SK-N-SH (cell line): ENCODE data around the gene CNNM3. TPM values are rescaled to one million over a fixed set of nuclear protein-coding genes. Genes with fewer than 3 reads are reported as not detected.

Source experiments
- CTCF ChIA-PET: fragments of 300-600, 350-600 bp; formaldehyde crosslinking; extraction: SDS; loops from one replicate; lab custom pipeline; 2021; lab: Yijun Ruan, JAX
- POLR2A ChIA-PET: fragments of 350-600 bp; sonication (Branson Sonifier 250); formaldehyde crosslinking; extraction: SDS; loops from one replicate; lab custom pipeline; 2020; ENCODE audit warnings: antibody characterized with exemption, inconsistent platforms; lab: Yijun Ruan, JAX
- DNase-seq: peaks from one replicate; pipeline ENCODE4 v3.0.0; 2012
- H2AFZ ChIP-seq: fragments of 200-600 bp; sonication (generic); 2 replicates; pipeline ENCODE4 v1.8.1; 2016; ENCODE audit warnings: antibody characterized with exemption, mild to moderate bottlenecking, low read depth
- H3F3A ChIP-seq: fragments of 200-600 bp; sonication (generic); replicated peaks from 2 replicates; pipeline ENCODE3; 2016; ENCODE audit warnings: antibody characterized with exemption, mild to moderate bottlenecking; ENCODE audit not compliant: insufficient read depth
- H3K27ac ChIP-seq, 2 experiments: fragments of 200-500 bp in 1 of 2; fragments of 200-600 bp in 1 of 2; sonication (Bioruptor generic) in 1 of 2; sonication (generic), shearing (Covaris generic) in 1 of 2; 2 replicates each; pipeline versions ENCODE4 v1.5.1 to v1.6.1; 2014 to 2016; ENCODE audit warnings: low read depth in 2 of 2, inconsistent platforms in 1 of 2, low read length in 1 of 2, mild to moderate bottlenecking in 1 of 2, mixed read lengths in 1 of 2
- H3K27me3 ChIP-seq: fragments of 200-600 bp; sonication (generic), shearing (Covaris generic); 2 replicates; pipeline ENCODE4 v1.6.1; 2016; ENCODE audit warnings: mixed run types; ENCODE audit not compliant: insufficient read depth
- H3K36me3 ChIP-seq, 2 experiments: fragments of 200-500 bp in 1 of 2; fragments of 200-600 bp in 1 of 2; sonication (Bioruptor generic) in 1 of 2; sonication (generic) in 1 of 2; replicated peaks in 1 of 2; 2 replicates each; pipeline versions ENCODE3 to v1.5.1; 2014 to 2016; ENCODE audit warnings: low read length in 1 of 2, mild to moderate bottlenecking in 1 of 2; ENCODE audit not compliant: insufficient read depth in 2 of 2, control insufficient read depth in 1 of 2
- H3K4me1 ChIP-seq, 2 experiments: fragments of 200-500 bp in 1 of 2; fragments of 200-600 bp in 1 of 2; sonication (Bioruptor generic) in 1 of 2; sonication (generic), shearing (Covaris generic) in 1 of 2; 2 replicates each; pipeline versions ENCODE4 v1.5.1 to v1.6.1; 2014 to 2016; ENCODE audit warnings: low read depth in 1 of 2, low read length in 1 of 2, mixed run types in 1 of 2; ENCODE audit not compliant: insufficient read depth in 2 of 2, control insufficient read depth in 1 of 2
- H3K4me2 ChIP-seq: fragments of 200-600 bp; sonication (generic), shearing (Covaris generic); 2 replicates; pipeline ENCODE4 v1.6.1; 2017; ENCODE audit warnings: mixed run types
- H3K4me3 ChIP-seq, 2 experiments: fragments of 200-500 bp in 1 of 2; fragments of 200-600 bp in 1 of 2; sonication (Bioruptor generic) in 1 of 2; sonication (generic), shearing (Covaris generic) in 1 of 2; 2 replicates each; pipeline versions ENCODE4 v1.5.1 to v1.8.1; 2014 to 2016; ENCODE audit warnings: low read depth in 2 of 2, inconsistent platforms in 1 of 2, low read length in 1 of 2, mild to moderate bottlenecking in 1 of 2, mixed read lengths in 1 of 2, moderate library complexity in 1 of 2
- H3K79me2 ChIP-seq: fragments of 200-600 bp; sonication (generic); 2 replicates; pipeline ENCODE4 v1.8.1; 2017; ENCODE audit warnings: mild to moderate bottlenecking; ENCODE audit not compliant: insufficient read depth
- H3K9ac ChIP-seq: fragments of 200-600 bp; sonication (generic); 2 replicates; pipeline ENCODE4 v1.6.1; 2017; ENCODE audit warnings: mixed run types
- H3K9me2 ChIP-seq: fragments of 200-600 bp; sonication (generic); 2 replicates; pipeline ENCODE4 v1.6.1; 2017; ENCODE audit warnings: mixed run types
- H3K9me3 ChIP-seq: fragments of 200-600 bp; sonication (generic); 2 replicates; pipeline ENCODE4 v1.6.1; 2017; ENCODE audit warnings: mixed run types, mild to moderate bottlenecking, moderate library complexity
- H4K20me1 ChIP-seq: fragments of 200-600 bp; sonication (generic); 2 replicates; pipeline ENCODE4 v1.6.1; 2017; ENCODE audit warnings: mild to moderate bottlenecking, mixed run types; ENCODE audit not compliant: insufficient read depth
- CHD2 ChIP-seq: fragments of 150-350 bp; IDR thresholded peaks from 2 replicates; pipeline ENCODE4 v1.6.1; 2018; ENCODE audit warnings: low read length; ENCODE audit not compliant: partially characterized antibody
- EP300 ChIP-seq, 2 experiments: IDR thresholded peaks; 2 replicates each; pipeline versions ENCODE4 v1.4.0 to v1.6.1; 2012; ENCODE audit warnings: borderline replicate concordance in 1 of 2, low read depth in 1 of 2, low read length in 1 of 2
- FOSL2 ChIP-seq: IDR thresholded peaks from 2 replicates; pipeline ENCODE4 v1.4.0; 2012; ENCODE audit warnings: low read depth, mild to moderate bottlenecking, moderate library complexity, borderline replicate concordance
- FOXJ3 ChIP-seq: sonication (generic); formaldehyde crosslinking; IDR thresholded peaks from 2 replicates; pipeline ENCODE4 v1.5.1; 2020; ENCODE audit warnings: mild to moderate bottlenecking, missing genetic modification reagents
- FOXM1 ChIP-seq: IDR thresholded peaks from 2 replicates; pipeline ENCODE4 v1.4.0; 2012; ENCODE audit warnings: low read depth, mild to moderate bottlenecking
- GABPA ChIP-seq: IDR thresholded peaks from 2 replicates; pipeline ENCODE4 v1.4.0; 2012; ENCODE audit warnings: low read depth, mild to moderate bottlenecking
- IRF3 ChIP-seq: fragments of 150-350 bp; IDR thresholded peaks from 2 replicates; pipeline ENCODE4 v1.6.1; 2016; ENCODE audit warnings: mild to moderate bottlenecking, low read depth, low read length
- JUND ChIP-seq: IDR thresholded peaks from 2 replicates; pipeline ENCODE4 v1.4.0; 2012
- MAX ChIP-seq: IDR thresholded peaks from 2 replicates; pipeline ENCODE4 v1.4.0; 2012; ENCODE audit warnings: low read depth
- NFIC ChIP-seq: IDR thresholded peaks from 2 replicates; pipeline ENCODE4 v1.4.0; 2012; ENCODE audit warnings: borderline replicate concordance
- RAD21 ChIP-seq: IDR thresholded peaks from 2 replicates; pipeline ENCODE4 v1.6.1; 2012; ENCODE audit warnings: mild to moderate bottlenecking, low read length
- RCOR1 ChIP-seq: fragments of 150-350 bp; IDR thresholded peaks from 2 replicates; pipeline ENCODE4 v1.6.1; 2017; ENCODE audit warnings: antibody characterized with exemption, low read length
- REST ChIP-seq: IDR thresholded peaks from 2 replicates; pipeline ENCODE4 v1.6.1; 2012; ENCODE audit warnings: mild to moderate bottlenecking, low read depth, low read length, moderate library complexity
- RFX5 ChIP-seq: IDR thresholded peaks from 2 replicates; pipeline ENCODE4 v1.6.1; 2012; ENCODE audit warnings: mild to moderate bottlenecking, improper control_type of control experiment, low read length
- RXRA ChIP-seq: IDR thresholded peaks from 2 replicates; pipeline ENCODE4 v1.4.0; 2012; ENCODE audit warnings: low read depth, mild to moderate bottlenecking, borderline replicate concordance
- SIN3A ChIP-seq: IDR thresholded peaks from 2 replicates; pipeline ENCODE4 v1.6.1; 2012; ENCODE audit warnings: low read depth, mild to moderate bottlenecking, low read length, moderate library complexity, borderline replicate concordance
- SMC3 ChIP-seq: IDR thresholded peaks from 2 replicates; pipeline ENCODE4 v1.6.1; 2012; ENCODE audit warnings: low read depth, low read length, improper control_type of control experiment
- TEAD4 ChIP-seq: IDR thresholded peaks from 2 replicates; pipeline ENCODE4 v1.4.0; 2012; ENCODE audit warnings: mild to moderate bottlenecking, borderline replicate concordance; ENCODE audit not compliant: insufficient read depth
- USF2 ChIP-seq: fragments of 150-350 bp; IDR thresholded peaks from 2 replicates; pipeline ENCODE4 v1.6.1; 2017; ENCODE audit warnings: antibody characterized with exemption, low read length, low read depth, borderline replicate concordance
- YY1 ChIP-seq: IDR thresholded peaks from 2 replicates; pipeline ENCODE4 v1.4.0; 2012; ENCODE audit warnings: low read depth, mild to moderate bottlenecking
- ZBTB33 ChIP-seq: IDR thresholded peaks from 2 replicates; pipeline ENCODE4 v1.4.0; 2012; ENCODE audit warnings: low read depth, borderline replicate concordance
- WGBS: methylation state at CpG from one replicate; pipeline ENCODE4 v1.1.6; 2017; ENCODE audit warnings: low lambda C conversion rate; 5-methylcytosine and 5-hydroxymethylcytosine counted together
- polyA plus RNA-seq, 3 experiments: library from polyadenylated mRNA; depleted of rRNA; stranded (reverse); fragments of >200 nt; gene quantifications; 2 replicates each; pipeline ENCODE4 v1.2.3, GENCODE V29; 2012

CNNM3 gene
- polyA plus RNA-seq, 1 of the 3 experiments (the other 2 are of a cell fraction), result 14.7 TPM

- Histone ChIP-seq H3K79me2 (no peaks in the 10 kb centered on the region), H2AFZ (no peak overlapping the region), H3K4me2 (no peak overlapping the region), H3K9ac (no peak overlapping the region), H3K4me1 (peaks cover 0 to 14% of the 10 kb centered on the region in 2 experiments; a peak in 2 of 4 replicates), H3K9me2 (no peaks in the 10 kb centered on the region), H3K27ac (no peak overlapping the region), H3K9me3 (no peaks in the 10 kb centered on the region), H3K36me3 (peaks cover 0 to 2% of the 10 kb centered on the region in 2 experiments), H3K4me3 (no peak overlapping the region), H3F3A (peaks cover 4% of the 10 kb centered on the region), H3K27me3 (no peaks in the 10 kb centered on the region), H4K20me1 (no peaks in the 10 kb centered on the region)
- CTCF ChIA-PET, result interaction anchor here (2.1 to 6.1 kb wide), 2 partner anchors 12 to 139 kb away, joined by 5 to 31 read pairs; no protein-coding TSS in a partner anchor
- DNase-seq, result no peak
- 86% methylated on average over 3 of the region's 3 CpGs for WGBS
- POLR2A ChIA-PET, result no interaction called here
- no peak for TF ChIP-seq REST
- TF ChIP-seq JUND, result no peak
- TF ChIP-seq FOSL2, result no peak
- no peak for TF ChIP-seq YY1
- TF ChIP-seq FOXM1, result no peak
- no peak for TF ChIP-seq RCOR1
- TF ChIP-seq, all 33 proteins: peak for 0
These were observed 4.2 kb upstream of the CNNM3 start for GRCh38 chr2:96811917-96812316.

GRCh38 chr2:96813656-96814055 lies 2.4 kb upstream of the CNNM3 start:
- Histone ChIP-seq H3K27me3 (no peaks in the 10 kb centered on the region), H3K27ac (no peak overlapping the region), H3K4me3 (no peak overlapping the region), H3K4me2 (no peak overlapping the region), H3K36me3 (peaks cover 0 to 2% of the 10 kb centered on the region in 2 experiments), H3K79me2 (peaks cover 7% of the 10 kb centered on the region; the same call in 1 of the 2 replicates), H3K9me2 (no peaks in the 10 kb centered on the region), H3K9ac (no peak overlapping the region), H3K9me3 (no peaks in the 10 kb centered on the region), H2AFZ (no peak overlapping the region), H3K4me1 (peaks cover 5 to 28% of the 10 kb centered on the region in 2 experiments; a peak in 3 of 4 replicates), H3F3A (peaks cover 4% of the 10 kb centered on the region), H4K20me1 (peaks cover 16% of the 10 kb centered on the region)
- ChIA-PET CTCF (interaction anchor here (2.1 to 6.1 kb wide), 3 partner anchors 13 to 137 kb away, joined by 5 to 31 read pairs (median 12); partner anchors contain the start of gene CNNM4), POLR2A (no interaction called here)
- no peak for DNase-seq
- whole genome bisulfite sequencing, result 95% methylated on average over 4 of the region's 4 CpGs
- TF ChIP-seq SMC3 (no peak), RFX5 (no peak), GABPA (no peak), EP300 (IDR thresholded peaks at IDR 0.05; ENCODE audit: borderline replicate concordance in 1 of 2, low read depth in 1 of 2, low read length in 1 of 2) (no peak), RAD21 (no peak), ZBTB33 (no peak), NFIC (no peak), MAX (no peak), USF2 (no peak), IRF3 (no peak), RXRA (no peak), CHD2 (no peak), SIN3A (no peak), FOXJ3 (CRISPR knock-in tag) (no peak), RCOR1 (no peak), TEAD4 (no peak)
